Measurements from ENCODE around the gene FOXRED2. TPM values are rescaled to one million over a fixed set of nuclear protein-coding genes. Genes with fewer than 3 reads are reported as not detected.

The FOXRED2 gene
- total RNA-seq, 1 experiment from 2014 or later, result 19.9 TPM

DNA sequence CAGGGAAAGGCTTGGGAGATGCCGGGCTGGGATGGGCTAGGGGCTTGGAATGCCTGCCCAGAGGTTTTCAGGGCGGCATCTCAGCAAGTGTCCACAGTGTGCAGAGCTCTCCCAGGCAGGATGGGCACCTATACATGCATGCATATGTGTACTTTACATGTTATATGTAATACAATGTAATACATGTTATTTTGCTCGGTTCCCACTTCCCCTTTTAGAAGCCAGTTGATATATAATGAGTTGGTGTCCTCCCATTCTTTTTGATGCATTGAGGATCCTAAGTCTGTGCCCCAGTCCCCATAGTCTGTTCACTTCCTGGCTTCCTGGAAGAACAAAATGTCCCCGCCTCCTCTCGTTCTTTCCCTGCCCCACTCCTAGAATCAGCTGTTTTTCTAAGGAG, 42.2 kb upstream of the FOXRED2 start:
- POLR2A ChIA-PET, result no interaction called here
- RAD21 ChIA-PET (ENCODE audit: low non-redundant PET in 1 of 2, low total read pairs in 2 of 2, uncharacterized antibody in 2 of 2, unreplicated experiment in 2 of 2), result no interaction called here
- Histone ChIP-seq H4K20me1 (ENCODE audit: insufficient read depth) (no peaks in the 10 kb centered on the region), H3K36me3 (ENCODE audit: control insufficient read depth in 1 of 2, insufficient read depth in 2 of 2, low read length in 2 of 2) (no peaks in the 10 kb centered on the region), H3K9ac (ENCODE audit: low read length) (no peak overlapping the region), H3K27ac (ENCODE audit: low read depth, low read length) (no peak overlapping the region), H3K9me3 (ENCODE audit: control insufficient read depth in 1 of 2, insufficient read depth in 1 of 2, low read depth in 1 of 2, low read length in 2 of 2) (no peaks in the 10 kb centered on the region), H3K4me2 (ENCODE audit: low read length) (no peak overlapping the region), H3K9me2 (ENCODE audit: insufficient read depth) (no peaks in the 10 kb centered on the region), H3K4me1 (ENCODE audit: control insufficient read depth in 1 of 2, insufficient read depth in 2 of 2, low read length in 2 of 2) (peaks cover 8 to 36% of the 10 kb centered on the region in 2 experiments), H3K79me2 (ENCODE audit: insufficient read depth, low read length) (no peaks in the 10 kb centered on the region), H3K4me3 (replicated peaks in 1 of 2; ENCODE audit: low read depth in 1 of 2, low read length in 2 of 2) (no peak overlapping the region), H2AFZ (ENCODE audit: low read depth, low read length, poor library complexity, severe bottlenecking) (no peak overlapping the region), H3K27me3 (ENCODE audit: insufficient read depth, low read length) (peaks cover 5% of the 10 kb centered on the region; the same call in 1 of the 2 replicates)
- no TSS peak for BruUV-seq (replicated peaks)
- no peak for DNase-seq (ENCODE audit: low read depth, low spot score)
- intact Hi-C loops (cut with micrococcal nuclease), result loop anchor here (5.0 kb wide), 1 partner anchor 428 kb away; no protein-coding TSS in a partner anchor
- TF ChIP-seq EZH2 (IDR thresholded peaks at IDR 0.05) (no peak), FOSL1 (IDR thresholded peaks at IDR 0.05; ENCODE audit: low read depth) (no peak)
- TF ChIP-seq, protein P1, sequence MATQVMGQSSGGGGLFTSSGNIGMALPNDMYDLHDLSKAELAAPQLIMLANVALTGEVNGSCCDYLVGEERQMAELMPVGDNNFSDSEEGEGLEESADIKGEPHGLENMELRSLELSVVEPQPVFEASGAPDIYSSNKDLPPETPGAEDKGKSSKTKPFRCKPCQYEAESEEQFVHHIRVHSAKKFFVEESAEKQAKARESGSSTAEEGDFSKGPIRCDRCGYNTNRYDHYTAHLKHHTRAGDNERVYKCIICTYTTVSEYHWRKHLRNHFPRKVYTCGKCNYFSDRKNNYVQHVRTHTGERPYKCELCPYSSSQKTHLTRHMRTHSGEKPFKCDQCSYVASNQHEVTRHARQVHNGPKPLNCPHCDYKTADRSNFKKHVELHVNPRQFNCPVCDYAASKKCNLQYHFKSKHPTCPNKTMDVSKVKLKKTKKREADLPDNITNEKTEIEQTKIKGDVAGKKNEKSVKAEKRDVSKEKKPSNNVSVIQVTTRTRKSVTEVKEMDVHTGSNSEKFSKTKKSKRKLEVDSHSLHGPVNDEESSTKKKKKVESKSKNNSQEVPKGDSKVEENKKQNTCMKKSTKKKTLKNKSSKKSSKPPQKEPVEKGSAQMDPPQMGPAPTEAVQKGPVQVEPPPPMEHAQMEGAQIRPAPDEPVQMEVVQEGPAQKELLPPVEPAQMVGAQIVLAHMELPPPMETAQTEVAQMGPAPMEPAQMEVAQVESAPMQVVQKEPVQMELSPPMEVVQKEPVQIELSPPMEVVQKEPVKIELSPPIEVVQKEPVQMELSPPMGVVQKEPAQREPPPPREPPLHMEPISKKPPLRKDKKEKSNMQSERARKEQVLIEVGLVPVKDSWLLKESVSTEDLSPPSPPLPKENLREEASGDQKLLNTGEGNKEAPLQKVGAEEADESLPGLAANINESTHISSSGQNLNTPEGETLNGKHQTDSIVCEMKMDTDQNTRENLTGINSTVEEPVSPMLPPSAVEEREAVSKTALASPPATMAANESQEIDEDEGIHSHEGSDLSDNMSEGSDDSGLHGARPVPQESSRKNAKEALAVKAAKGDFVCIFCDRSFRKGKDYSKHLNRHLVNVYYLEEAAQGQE (IDR thresholded peaks at IDR 0.05; ENCODE audit: low read depth), result no peak
- CTCF ChIA-PET, result interaction anchor here (1.6 kb wide), 1 partner anchor 225 kb away, joined by 4 read pairs; no protein-coding TSS in a partner anchor
- ATAC-seq, result no peak

DNA sequence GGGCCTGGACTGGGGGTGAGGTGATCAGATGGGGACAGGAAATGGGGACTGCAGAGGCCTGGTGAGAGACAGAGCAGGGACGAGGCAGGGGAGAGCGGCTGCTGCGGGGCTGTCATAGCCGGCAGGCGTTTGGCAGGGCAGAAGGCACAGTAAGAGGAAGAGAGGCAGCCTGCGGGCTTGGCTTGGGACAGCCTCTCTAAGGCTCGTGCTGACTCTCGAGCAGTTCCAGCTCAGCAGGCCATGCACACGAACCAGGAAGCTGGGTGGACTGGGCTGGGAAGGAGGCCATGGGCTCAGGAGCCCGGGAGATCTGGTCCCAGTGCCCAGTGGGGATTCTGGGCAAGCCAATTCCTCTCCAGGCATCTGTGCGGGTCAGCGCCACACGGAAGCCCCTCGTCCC, 41.8 kb upstream of the FOXRED2 start:
- Histone ChIP-seq H3K36me3 (ENCODE audit: control insufficient read depth in 1 of 2, insufficient read depth in 2 of 2, low read length in 2 of 2) (no peaks in the 10 kb centered on the region), H3K9me3 (ENCODE audit: control insufficient read depth in 1 of 2, insufficient read depth in 1 of 2, low read depth in 1 of 2, low read length in 2 of 2) (no peaks in the 10 kb centered on the region), H3K4me1 (ENCODE audit: control insufficient read depth in 1 of 2, insufficient read depth in 2 of 2, low read length in 2 of 2) (peaks cover 3 to 35% of the 10 kb centered on the region in 2 experiments; a peak in 3 of 4 replicates), H2AFZ (ENCODE audit: low read depth, low read length, poor library complexity, severe bottlenecking) (no peak overlapping the region), H3K4me3 (replicated peaks in 1 of 2; ENCODE audit: low read depth in 1 of 2, low read length in 2 of 2) (no peak overlapping the region), H3K9ac (ENCODE audit: low read length) (no peak overlapping the region), H3K4me2 (ENCODE audit: low read length) (no peak overlapping the region), H4K20me1 (ENCODE audit: insufficient read depth) (no peaks in the 10 kb centered on the region), H3K27ac (ENCODE audit: low read depth, low read length) (no peak overlapping the region), H3K27me3 (ENCODE audit: insufficient read depth, low read length) (peaks cover 5% of the 10 kb centered on the region; the same call in 1 of the 2 replicates), H3K9me2 (ENCODE audit: insufficient read depth) (no peaks in the 10 kb centered on the region), H3K79me2 (ENCODE audit: insufficient read depth, low read length) (no peaks in the 10 kb centered on the region)
- ChIA-PET RAD21 (ENCODE audit: low non-redundant PET in 1 of 2, low total read pairs in 2 of 2, uncharacterized antibody in 2 of 2, unreplicated experiment in 2 of 2) (no interaction called here), CTCF (interaction anchor here (1.6 kb wide), 1 partner anchor 225 kb away, joined by 4 read pairs; no protein-coding TSS in a partner anchor), POLR2A (no interaction called here)
- no peak for ATAC-seq
- BruUV-seq (replicated peaks), result no TSS peak
- no peak for DNase-seq (ENCODE audit: low read depth, low spot score)
- intact Hi-C loops (cut with micrococcal nuclease), result loop anchor here (5.0 kb wide), 1 partner anchor 429 kb away; no protein-coding TSS in a partner anchor
- TF ChIP-seq RAD21 (IDR thresholded peaks at IDR 0.05; ENCODE audit: low read depth) (no peak), FOSL1 (IDR thresholded peaks at IDR 0.05; ENCODE audit: low read depth) (no peak), ZNF274 (IDR thresholded peaks at IDR 0.05; ENCODE audit: low read depth, low read length) (no peak), EZH2 (IDR thresholded peaks at IDR 0.05) (no peak), ZFX (IDR thresholded peaks at IDR 0.05) (no peak), YY1 (IDR thresholded peaks at IDR 0.05; ENCODE audit: extremely low read depth, insufficient replicate concordance, low read depth, low read length) (no peak), ELF1 (IDR thresholded peaks at IDR 0.05; ENCODE audit: borderline replicate concordance, low read depth) (no peak), SIN3A (IDR thresholded peaks at IDR 0.05; ENCODE audit: low read depth) (no peak), JUND (IDR thresholded peaks at IDR 0.05) (no peak), POLR2AphosphoS5 (IDR thresholded peaks at IDR 0.05; ENCODE audit: low read depth, low read length) (no peak), ZBTB33 (IDR thresholded peaks at IDR 0.05; ENCODE audit: extremely low read depth, insufficient replicate concordance, low read length) (no peak), EZH2phosphoT487 (IDR thresholded peaks at IDR 0.05; ENCODE audit: borderline replicate concordance) (no peak), SRF (IDR thresholded peaks at IDR 0.05; ENCODE audit: low read depth) (no peak)
- TF ChIP-seq, protein P2, sequence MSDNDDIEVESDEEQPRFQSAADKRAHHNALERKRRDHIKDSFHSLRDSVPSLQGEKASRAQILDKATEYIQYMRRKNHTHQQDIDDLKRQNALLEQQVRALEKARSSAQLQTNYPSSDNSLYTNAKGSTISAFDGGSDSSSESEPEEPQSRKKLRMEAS (IDR thresholded peaks at IDR 0.05), result no peak
